ENCODE measurements around the gene FANCC.

Gene FANCC

DNA sequence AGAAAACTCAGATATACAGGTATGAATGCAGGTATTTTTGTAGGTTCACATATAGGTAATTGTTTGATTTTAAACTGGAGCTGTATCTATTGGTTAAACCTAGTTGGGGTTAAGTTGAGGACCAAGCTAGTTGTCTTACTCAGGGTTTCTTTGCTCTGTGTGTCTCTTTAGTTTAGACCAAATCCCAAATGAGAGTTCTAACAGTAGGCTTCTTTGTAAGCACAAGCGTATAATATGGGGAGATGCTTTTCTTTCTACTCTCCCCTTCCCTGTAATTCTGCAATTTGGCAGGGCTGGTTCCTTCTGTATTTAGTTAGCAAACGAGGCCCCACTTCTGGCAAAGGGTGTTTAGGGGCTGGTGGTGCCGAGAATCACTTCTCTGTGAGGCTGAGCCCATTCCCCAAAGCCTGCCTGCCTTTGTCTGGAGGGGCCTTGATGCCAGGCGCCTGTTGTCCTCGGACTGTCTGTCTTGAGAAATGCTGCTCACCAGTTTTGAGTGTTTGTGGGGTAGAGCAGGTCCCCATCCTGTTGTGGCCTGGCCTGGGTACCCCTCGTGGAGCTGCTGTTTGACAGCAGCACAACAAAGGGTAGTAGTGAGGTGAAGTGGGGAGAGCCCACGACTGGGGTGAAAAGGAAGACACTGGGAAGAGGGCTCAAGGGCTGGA lies 259.3 kb downstream of the FANCC start:
- no peak for DNase-seq

DNA sequence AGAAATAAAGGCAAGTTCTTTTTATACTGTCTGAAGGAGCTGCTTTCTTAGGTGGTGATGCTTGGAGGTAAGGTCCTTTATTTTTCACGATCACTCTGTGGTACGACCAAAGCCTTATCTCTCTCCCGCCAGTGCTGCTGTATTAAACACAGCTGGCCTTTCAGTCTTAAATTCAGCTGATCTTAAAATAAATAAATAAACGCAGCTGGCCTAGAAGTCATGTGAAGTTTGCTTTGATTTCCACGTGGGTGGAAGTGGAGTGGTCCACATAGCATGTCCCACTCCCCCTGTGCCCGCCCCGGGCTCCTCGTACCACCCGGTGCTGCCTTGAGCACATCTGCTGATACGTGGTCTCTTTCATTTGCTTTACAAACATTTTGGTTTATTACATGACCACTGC lies 260.4 kb downstream of the FANCC start:
- no peak for DNase-seq

DNA sequence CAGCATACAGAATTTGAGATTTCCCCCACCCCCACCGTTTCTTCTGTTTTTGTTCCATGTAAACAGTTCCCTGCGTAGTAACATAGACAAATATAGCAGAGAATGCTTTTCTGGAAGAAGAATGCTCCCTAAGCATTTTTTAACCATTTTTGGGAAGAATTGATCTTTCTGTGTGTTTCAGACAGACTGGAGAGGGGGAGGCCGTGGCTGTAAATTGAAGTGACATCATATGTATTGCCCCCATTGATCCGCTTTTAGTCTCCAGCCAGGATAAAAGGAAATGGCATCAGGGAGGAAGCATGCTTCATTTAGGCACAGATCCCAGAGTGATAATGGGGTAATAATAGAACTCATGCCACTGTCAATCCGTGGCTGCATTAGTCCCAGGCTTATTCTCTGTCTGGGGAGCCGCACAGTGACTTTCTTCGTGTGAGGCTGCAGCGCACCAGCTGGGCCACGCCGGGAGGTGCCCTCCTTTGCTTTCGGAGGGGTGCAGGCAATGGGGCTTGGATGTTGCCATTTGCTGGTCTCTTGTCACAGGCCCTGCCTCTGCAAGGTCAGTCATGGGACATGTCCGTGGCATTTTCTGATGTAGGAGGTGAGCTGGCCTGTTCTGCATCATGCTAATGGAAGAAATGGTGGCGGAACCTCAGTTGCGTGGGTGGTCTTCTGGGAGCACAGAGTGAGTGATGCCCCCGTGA lies 261.5 kb downstream of the FANCC start:
- no peak for DNase-seq

DNA sequence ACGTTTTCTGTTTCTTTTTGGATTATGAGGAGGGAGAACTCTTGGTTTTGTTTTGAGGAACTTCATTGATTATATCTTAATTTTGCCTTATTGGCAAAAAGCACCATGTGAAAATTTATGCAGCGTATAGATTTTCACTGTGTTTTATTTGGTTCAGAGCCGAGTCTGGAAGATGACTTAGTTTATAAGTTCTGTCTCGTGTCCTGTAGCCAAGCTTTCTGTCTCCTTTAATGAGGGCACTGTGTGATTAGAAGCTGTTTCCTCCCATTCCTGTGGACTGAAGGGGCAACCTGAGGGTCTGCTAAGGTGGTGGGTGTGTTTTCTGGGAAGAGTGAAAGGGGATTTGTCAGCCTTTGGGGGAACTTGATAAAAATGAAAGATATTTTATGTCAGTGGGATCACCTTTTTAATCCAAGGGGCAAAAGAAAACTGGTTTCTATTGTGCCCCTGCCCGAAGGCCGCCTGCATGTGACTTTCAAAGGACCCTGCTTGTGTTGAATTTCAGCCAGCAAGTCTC lies 262.1 kb downstream of the FANCC start:
- no peak for DNase-seq

DNA sequence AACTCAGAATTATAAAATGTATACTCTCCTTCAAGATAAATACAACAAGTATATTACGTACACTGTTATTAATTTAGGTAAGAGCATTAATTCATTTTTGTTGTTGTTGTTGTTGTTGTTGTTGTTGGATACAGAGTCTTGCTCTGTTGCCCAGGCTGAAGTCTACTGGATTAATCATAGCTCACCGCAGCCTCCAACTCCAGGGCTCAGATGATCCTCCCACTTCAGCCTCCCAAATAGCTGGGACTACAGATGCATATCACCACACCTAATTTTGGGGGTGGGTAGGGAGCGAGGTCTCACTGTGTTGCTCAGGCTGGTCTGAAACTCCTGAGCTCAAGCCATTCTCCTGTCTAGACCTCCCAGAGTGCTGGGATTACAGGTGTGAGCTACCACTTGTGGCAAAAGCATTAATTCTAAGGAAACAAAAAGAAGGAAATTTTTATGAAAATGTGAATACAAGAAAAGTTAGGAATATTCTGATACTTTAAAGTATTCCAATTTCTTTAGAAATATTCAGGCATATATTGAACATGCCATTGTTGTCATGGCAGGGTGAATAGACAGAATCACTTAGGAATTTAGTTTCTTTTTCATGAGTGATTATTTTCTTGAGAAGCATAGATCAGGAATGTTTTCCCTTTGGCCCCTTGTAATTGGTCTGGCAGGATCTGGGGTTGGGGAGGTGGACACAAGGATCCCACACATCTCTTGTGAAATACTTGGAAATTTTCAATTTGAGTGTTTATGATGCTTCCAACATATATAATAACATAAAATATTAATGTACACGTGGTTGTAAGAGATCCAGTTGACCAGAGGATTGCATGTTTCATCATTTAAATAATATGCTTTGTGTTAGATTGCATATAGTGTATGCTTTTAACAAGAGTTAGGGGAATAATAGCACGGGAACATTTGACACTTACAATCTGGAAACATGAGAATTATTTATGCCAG lies 263.6 kb downstream of the FANCC start:
- DNase-seq = no peak

DNA sequence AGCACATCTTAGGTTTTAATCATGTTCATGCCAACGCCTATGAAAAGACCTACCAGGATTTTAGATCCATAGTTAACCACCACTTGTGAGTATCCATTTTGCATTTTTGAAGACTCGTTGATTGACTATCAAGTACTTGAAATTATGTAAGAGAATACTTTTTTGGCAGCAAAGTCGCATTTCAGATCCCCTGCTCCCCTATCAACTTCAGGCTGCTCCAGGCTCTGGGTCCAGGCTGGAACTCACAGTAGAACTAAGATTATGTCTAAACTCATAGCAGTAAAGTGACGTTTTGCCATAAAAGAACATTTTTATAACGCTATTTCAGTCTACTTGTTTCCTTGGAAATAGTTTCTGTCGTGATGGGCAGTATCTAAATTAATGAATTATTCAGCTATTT lies 267.7 kb downstream of the FANCC start:
- DNase-seq = no peak
